GDM1 (cell line): ENCODE results near the gene HLA-E.
"Not testable (repeated sequence)": the region's sequence is repeated elsewhere in the genome, so short reads cannot be mapped to it uniquely, and the experiment has no call there.

Source experiments
- DNase-seq: peaks from one replicate; lab custom pipeline; 2025; lab: John Stamatoyannopoulos, UW

HLA-E gene

GRCh38 chr6:30507849-30508827 lies 18.8 kb downstream of the HLA-E start:
- DNase-seq, result no peak

DNA sequence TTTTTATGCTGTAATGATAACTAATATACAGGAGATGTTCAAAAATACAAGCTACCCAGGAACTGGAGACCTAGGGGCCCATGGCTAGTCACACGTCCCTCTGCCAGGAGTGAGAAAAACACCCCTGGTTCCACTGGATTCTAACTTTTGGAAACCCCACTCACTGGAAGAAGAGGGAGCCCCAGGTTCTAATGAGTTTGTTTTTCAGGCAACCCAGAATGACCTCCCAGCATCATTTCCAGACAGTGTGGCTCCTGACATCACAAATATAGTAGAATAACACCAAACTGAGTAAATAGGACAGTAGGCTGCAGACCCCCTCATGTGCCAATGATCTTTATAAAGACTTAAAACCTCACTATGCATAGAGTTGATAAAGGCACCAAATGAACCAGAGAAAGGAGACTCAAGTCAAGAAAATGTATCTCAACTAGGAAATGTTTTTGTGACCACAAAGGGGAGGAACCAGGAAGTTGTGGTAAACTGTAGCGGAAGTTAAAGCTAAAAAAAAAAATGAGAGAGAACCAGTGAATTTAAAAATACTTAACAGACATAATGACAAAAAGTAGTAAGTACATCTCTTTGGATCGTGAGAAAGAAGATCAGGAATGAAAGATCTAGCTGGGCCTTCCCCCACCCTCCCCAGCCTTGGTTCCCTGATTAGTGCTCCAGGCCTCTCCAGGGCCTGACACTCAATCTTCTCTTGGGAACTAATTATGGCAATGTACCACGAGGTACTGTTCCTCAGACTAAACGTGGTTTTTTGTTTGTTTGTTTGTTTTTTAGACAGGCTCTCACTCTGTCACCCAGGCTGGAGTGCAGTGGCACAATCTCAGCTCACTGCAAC lies 19.8 kb downstream of the HLA-E start:
- peak; percentile 75 for DNase-seq

DNA sequence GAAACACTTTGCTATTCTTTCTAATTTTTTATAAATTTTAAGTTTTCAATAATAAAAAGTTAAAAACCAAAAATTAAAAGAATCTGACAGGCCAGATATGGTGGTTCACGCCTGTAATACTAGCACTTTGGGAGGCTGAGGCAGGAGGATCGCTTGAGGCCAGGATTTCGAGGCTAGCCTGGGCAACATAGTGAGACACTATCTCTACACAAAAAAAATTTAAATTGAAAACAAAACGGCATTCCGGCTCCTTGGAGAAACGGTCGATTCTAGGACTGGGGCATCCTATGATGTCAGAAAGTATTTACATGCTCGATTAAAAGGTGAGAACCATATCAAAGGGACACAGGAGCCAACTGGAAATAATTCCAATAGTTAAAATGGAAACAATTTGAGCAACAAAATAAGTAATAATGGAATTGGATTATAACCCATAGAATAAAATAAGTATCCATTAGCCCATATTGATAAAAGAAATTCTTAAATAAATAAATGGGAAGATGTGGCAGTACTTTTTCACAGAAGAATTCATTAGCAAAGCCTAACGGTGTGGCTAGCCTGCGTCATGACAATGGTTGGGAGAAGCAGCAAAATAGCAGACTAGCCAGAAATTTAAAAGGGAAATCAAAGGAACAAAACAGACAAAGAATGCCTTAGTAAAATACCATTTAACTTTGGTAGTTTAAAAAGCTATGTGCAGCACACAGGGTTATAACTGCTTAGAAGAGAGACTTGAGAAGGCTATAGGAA lies 21.3 kb downstream of the HLA-E start:
- no peak for DNase-seq

GRCh38 chr6:30511169-30511546 lies 21.8 kb downstream of the HLA-E start:
- DNase-seq, result no peak

- no peak for DNase-seq
These were observed 24.1 kb downstream of the HLA-E start for GRCh38 chr6:30513451-30513850.

DNA sequence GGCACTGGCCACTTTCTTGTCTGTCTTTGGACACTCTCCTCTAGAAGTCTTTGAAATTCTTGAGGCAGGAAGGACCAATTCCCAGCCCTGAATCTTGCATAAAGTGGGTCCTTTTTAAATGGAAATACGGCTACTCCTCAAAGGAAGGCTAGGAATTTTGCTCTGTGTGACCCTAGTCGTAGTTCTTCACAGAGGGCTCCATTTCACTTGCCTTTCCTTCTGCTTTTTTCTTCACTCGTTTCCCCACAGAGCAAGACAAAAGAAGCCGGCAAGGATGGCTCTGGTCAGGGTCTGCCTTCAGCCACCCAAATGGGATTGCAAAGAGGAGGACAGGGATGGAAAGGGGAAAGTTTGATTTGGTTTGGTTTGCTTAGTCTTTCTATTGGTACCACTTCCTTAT lies 25.8 kb downstream of the HLA-E start:
- no peak for DNase-seq

DNA sequence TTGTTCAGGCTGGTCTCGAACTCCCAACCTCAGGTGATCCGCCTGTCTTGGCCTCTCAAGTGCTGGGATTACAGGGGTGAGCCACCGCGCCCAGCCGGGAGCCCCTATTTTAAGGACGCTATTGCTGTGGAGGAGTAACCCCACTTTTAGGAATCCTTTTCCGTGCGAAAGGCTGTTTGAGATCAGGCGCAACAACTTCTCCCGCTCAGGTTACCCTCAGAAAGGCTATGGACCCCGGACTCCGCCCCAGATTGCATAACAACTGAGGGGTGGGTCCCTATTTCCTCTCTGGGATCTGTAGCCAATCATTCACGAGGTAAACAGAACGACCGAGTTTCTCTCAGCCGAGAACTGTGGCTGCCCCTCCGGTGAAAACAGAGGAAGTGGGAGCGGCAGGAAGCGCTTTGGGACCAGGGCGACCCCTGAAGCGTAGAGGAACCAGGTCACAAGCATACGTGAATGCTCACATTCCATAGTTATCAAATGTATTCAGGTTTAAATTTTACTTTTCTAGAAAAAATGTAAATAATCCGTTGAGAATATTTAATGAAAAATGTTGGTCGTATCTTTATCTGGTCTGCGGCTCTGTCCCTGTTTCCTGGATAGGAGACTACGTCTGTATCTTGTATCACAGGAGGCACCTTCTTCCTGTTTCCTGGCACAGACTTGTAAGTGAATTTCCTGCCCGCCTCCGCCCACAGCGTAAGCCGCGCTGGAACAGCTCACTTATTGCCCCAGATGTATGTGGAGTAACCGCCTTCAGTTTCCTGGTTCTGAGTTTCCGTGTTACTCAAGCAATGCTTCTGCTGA lies 26.8 kb downstream of the HLA-E start:
- peak; percentile 98 for DNase-seq

GRCh38 chr6:30516754-30517076 lies 27.4 kb downstream of the HLA-E start:
- not testable (repeated sequence) for DNase-seq

- DNase-seq, result not testable (repeated sequence)
These were observed 28.6 kb downstream of the HLA-E start for GRCh38 chr6:30517767-30518504.

- DNase-seq, result not testable (repeated sequence)
These were observed 29.3 kb downstream of the HLA-E start for GRCh38 chr6:30518505-30519145.

DNA sequence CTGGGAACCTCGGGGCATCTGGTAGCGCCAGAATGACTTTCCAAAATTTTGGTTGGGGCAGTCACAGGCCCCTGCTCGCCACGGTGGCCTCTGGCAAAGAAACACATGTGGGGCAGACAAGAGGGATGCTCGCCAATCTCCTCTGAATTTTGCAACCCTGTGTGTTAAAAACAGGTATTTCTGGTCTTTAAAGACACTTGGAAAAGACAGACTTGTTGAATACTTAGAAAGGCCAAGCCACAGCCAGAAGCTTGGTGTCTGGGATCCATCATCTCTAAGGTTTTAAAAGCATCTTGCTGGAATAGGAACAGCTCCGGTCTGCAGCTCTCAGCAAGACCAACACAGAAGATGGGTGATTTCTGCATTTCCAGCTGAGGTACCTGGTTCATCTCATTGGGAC lies 31.2 kb downstream of the HLA-E start:
- DNase-seq, result no peak

DNA sequence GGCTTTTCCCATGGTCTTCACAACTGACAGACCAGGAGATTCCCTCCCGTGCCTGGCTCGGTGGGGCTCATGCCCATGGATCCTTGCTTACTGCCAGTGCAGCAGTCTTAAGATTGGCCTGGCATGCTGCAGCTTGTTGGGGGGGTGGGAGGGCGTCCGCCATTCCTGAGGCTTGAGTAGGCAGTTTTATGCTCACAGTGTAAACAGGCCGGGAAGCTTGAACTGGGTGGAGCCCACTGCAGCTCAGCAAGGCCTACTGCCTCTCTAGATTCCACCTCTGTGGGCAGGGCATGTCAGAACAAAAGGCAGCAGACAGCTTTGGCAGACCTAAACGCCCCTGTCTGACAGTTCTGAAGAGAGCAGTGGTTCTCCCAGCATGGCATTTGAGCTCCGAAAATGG lies 31.8 kb downstream of the HLA-E start:
- DNase-seq, result not testable (repeated sequence)

GRCh38 chr6:30521952-30522351 lies 32.6 kb downstream of the HLA-E start:
- not testable (repeated sequence) for DNase-seq

DNA sequence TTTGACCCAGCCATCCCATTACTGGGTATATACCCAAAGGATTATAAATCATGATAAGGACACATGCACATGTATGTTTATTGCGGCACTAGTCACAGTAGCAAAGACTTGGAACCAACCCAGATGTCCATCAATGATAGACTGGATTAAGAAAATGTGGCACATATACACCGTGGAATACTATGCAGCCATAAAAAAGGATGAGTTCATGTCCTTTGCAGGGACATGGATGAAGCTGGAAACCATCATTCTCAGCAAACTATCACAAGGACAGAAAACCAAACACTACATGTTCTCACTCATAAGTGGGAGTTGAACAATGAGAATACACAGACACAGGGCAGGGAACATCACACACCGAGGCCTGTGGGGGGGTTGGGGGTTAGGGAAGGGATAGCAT lies 37.1 kb downstream of the HLA-E start:
- not testable (repeated sequence) for DNase-seq

GRCh38 chr6:30529349-30529875 lies 40.1 kb downstream of the HLA-E start:
- peak; percentile 11 for DNase-seq

GRCh38 chr6:30530014-30530413 lies 40.7 kb downstream of the HLA-E start:
- no peak for DNase-seq

DNA sequence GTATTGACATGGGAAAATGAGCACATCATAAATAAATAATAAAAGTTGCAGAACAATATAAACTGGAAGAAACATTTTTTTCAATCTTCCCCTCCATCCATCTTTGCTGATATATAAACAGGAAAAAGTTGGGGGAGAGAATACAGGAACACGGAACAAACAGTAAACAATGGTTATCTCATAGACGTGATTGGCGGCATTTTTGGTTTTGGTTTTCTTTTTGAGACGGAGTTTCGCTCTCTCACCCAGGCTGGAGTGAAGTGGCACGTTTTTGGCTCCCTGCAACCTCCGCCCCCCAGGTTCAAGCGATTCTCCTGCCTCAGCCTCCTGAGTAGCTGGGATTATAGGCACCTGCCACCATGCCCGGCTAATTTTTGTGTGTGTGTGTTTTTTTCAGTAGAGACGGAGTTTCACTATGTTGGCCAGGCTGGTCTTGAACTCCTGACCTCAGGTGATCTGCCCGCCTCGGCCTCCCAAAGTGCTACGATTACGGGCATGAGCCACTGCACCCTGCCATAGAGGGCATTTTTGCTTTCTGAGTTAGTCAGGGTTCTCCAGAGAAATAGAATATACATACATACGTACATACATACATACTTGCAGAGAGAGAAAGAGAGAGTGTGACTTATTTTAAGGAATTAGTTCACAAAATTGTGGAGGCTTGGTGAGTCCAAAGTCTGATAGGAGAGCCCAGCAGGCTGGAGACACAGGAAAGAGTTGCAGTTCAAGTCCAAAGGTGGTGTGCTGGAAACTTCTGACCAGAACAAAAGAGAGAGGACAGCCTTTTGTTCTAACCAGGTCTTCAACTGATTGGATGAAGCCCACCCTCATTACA lies 44.4 kb downstream of the HLA-E start:
- DNase-seq, result no peak

DNA sequence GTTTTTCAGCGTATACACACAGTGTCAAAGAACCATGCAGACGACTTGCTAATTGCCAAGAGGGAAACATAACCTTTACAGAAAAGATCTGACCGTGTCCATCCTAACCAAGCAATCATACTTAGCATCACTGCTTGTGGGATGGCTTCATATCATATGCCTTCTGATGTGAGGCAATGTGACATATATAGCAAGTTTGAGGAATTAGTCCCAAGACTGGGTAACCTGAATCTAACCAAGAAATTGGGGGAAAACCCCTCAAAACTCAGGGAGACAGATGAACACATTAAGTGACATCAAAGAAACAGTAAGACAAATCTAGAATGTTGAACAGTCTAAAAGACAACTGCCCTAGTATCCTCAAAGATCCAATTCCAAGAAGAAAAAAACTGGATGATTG lies 48.6 kb downstream of the HLA-E start:
- no peak for DNase-seq
